GM19463 (cell line): ENCODE measurements around the gene RAB11FIP4.

Source experiments
- ATAC-seq: cut with Tn5 transposase; IDR thresholded peaks from one replicate; pipeline ENCODE4 v1.9.1; 2021; ENCODE audit warnings: mild to moderate bottlenecking, moderate library complexity; ENCODE audit not compliant: unreplicated experiment

RAB11FIP4 gene

GRCh38 chr17:31582151-31582907, 190.9 kb downstream of the RAB11FIP4 start:
- ATAC-seq: no peak

- no peak for ATAC-seq
Measured at GRCh38 chr17:31583772-31584356, 192.4 kb downstream of the RAB11FIP4 start.

DNA sequence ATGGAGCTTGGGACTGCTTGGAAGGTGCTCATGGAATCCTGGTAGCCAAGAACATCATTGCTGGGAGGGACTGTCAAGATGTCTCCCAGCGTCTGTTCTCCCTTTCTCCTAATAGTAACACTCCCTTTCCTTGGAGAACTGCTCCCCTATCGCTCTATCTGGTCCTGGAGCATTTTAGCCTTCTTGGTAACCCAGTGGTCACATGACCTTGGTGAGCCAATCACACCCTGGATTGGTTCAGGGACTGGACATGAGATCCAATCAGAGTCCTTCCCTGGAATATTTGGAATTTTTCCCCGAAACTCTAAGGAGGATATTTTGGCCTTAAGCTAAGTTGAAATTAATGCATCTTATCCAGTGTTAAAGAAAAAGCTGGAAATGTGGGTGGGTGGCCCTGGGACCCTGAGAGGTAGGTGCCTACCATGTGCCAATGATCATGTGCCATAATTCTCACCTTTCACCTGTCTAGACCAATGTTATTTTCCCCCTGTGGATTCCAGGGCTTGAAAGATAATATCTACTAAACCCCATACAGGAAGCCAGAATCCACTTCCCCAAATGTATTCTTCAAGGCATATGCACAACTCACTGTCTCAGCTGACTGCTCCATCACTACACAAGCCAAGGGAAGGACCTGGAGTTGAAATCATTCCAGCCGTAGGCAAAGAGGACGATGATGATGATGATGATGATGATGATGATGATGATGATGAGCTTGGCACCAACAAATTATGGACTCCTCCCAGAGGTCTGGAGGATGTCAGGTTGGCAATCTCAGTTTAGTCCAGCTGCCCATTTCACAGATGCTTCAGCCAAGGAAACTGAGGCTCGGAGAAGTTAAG, 193.2 kb downstream of the RAB11FIP4 start:
- no peak for ATAC-seq

- ATAC-seq: no peak
Measured at GRCh38 chr17:31585280-31585630, 193.8 kb downstream of the RAB11FIP4 start.

- no peak for ATAC-seq
Measured at GRCh38 chr17:31586946-31587345, 195.5 kb downstream of the RAB11FIP4 start.

GRCh38 chr17:31587462-31587861, 196.0 kb downstream of the RAB11FIP4 start:
- no peak for ATAC-seq
